H9 (cell line): ENCODE data around the gene CDK16. TPM values are rescaled to one million over a fixed set of nuclear protein-coding genes. Genes with fewer than 3 reads are reported as not detected.

Source experiments
- DNase-seq: peaks from one replicate; pipeline ENCODE4 v3.0.0-alpha.2; 2017
- H2AFZ ChIP-seq: one replicate; pipeline ENCODE4 v1.6.1; 2013; ENCODE audit warnings: mild to moderate bottlenecking, low read length, control low read depth, moderate library complexity
- H2AK5ac ChIP-seq: 2 replicates; pipeline ENCODE4 v1.6.1; 2013; ENCODE audit warnings: low read length, control low read depth, mixed read lengths; ENCODE audit not compliant: insufficient read length
- H2BK120ac ChIP-seq: one replicate; pipeline ENCODE4 v1.6.1; 2013; ENCODE audit warnings: low read depth, mild to moderate bottlenecking, low read length, control low read depth, inconsistent platforms; ENCODE audit not compliant: poor library complexity, severe bottlenecking
- H2BK12ac ChIP-seq: 2 replicates; pipeline ENCODE4 v1.6.1; 2013; ENCODE audit warnings: low read length, control low read depth, mixed read lengths, low read depth; ENCODE audit not compliant: insufficient read length
- H2BK15ac ChIP-seq: 2 replicates; pipeline ENCODE4 v1.6.1; 2013; ENCODE audit warnings: low read depth, low read length, control low read depth
- H2BK20ac ChIP-seq: one replicate; pipeline ENCODE4 v1.6.1; 2013; ENCODE audit warnings: low read depth, mild to moderate bottlenecking, low read length, control low read depth, inconsistent platforms; ENCODE audit not compliant: poor library complexity, severe bottlenecking
- H2BK5ac ChIP-seq: 2 replicates; pipeline ENCODE4 v1.6.1; 2013; ENCODE audit warnings: low read length, control low read depth, mixed read lengths; ENCODE audit not compliant: insufficient read length
- H3K14ac ChIP-seq: 2 replicates; pipeline ENCODE4 v1.6.1; 2013; ENCODE audit warnings: low read length, control low read depth; ENCODE audit not compliant: insufficient read depth
- H3K18ac ChIP-seq: 2 replicates; pipeline ENCODE4 v1.6.1; 2013; ENCODE audit warnings: low read depth, mild to moderate bottlenecking, mixed read lengths, low read length, control low read depth; ENCODE audit not compliant: insufficient read length
- H3K23ac ChIP-seq: 2 replicates; pipeline ENCODE4 v1.6.1; 2013; ENCODE audit warnings: low read length, control low read depth, mixed read lengths, low read depth; ENCODE audit not compliant: insufficient read length
- H3K23me2 ChIP-seq: 2 replicates; pipeline ENCODE4 v1.6.1; 2013; ENCODE audit warnings: low read depth, mild to moderate bottlenecking, mixed read lengths, low read length, control low read depth; ENCODE audit not compliant: insufficient read length, poor library complexity, severe bottlenecking
- H3K27ac ChIP-seq: 2 replicates; pipeline ENCODE4 v1.5.1; 2013; ENCODE audit warnings: low read length, control low read depth, mixed read lengths, low read depth; ENCODE audit not compliant: insufficient read length
- H3K27me3 ChIP-seq: 2 replicates; pipeline ENCODE4 v1.6.1; 2013; ENCODE audit warnings: low read length, control low read depth, inconsistent platforms; ENCODE audit not compliant: insufficient read depth
- H3K4ac ChIP-seq: 2 replicates; pipeline ENCODE4 v1.6.1; 2013; ENCODE audit warnings: low read depth, mild to moderate bottlenecking, control low read depth, inconsistent platforms, low read length, moderate library complexity
- H3K4me1 ChIP-seq: 2 replicates; pipeline ENCODE4 v1.6.1; 2013; ENCODE audit warnings: low read length, control low read depth, inconsistent platforms; ENCODE audit not compliant: insufficient read depth
- H3K4me2 ChIP-seq: 2 replicates; pipeline ENCODE4 v1.6.1; 2013; ENCODE audit warnings: low read length, control low read depth, mixed read lengths; ENCODE audit not compliant: insufficient read length, insufficient read depth
- H3K56ac ChIP-seq: 2 replicates; pipeline ENCODE4 v1.6.1; 2013; ENCODE audit warnings: low read depth, mild to moderate bottlenecking, mixed read lengths, low read length, control low read depth; ENCODE audit not compliant: insufficient read length
- H3K79me1 ChIP-seq: 2 replicates; pipeline ENCODE4 v1.6.1; 2013; ENCODE audit warnings: low read depth, mild to moderate bottlenecking, moderate library complexity, low read length, control low read depth, inconsistent platforms; ENCODE audit not compliant: insufficient read depth, poor library complexity, severe bottlenecking
- H3K79me2 ChIP-seq: 2 replicates; pipeline ENCODE4 v1.6.1; 2013; ENCODE audit warnings: low read length, control low read depth, inconsistent platforms; ENCODE audit not compliant: insufficient read depth
- H3K9ac ChIP-seq: 2 replicates; pipeline ENCODE4 v1.6.1; 2013; ENCODE audit warnings: low read length, control low read depth, mixed read lengths; ENCODE audit not compliant: insufficient read length; ENCODE audit errors: extremely low read depth
- H3K9me3 ChIP-seq: one replicate; pipeline ENCODE4 v1.6.1; 2013; ENCODE audit warnings: low read depth, low read length, inconsistent platforms; ENCODE audit not compliant: control insufficient read depth
- H3T11ph ChIP-seq: one replicate; pipeline ENCODE4 v1.6.1; 2013; ENCODE audit warnings: mild to moderate bottlenecking, low read length, control low read depth, inconsistent platforms
- H4K20me1 ChIP-seq: one replicate; pipeline ENCODE4 v1.6.1; 2013; ENCODE audit not compliant: control insufficient read depth, insufficient read length, insufficient read depth
- H4K5ac ChIP-seq: 2 replicates; pipeline ENCODE4 v1.6.1; 2013; ENCODE audit warnings: low read depth, mild to moderate bottlenecking, mixed read lengths, low read length, control low read depth; ENCODE audit not compliant: insufficient read length
- H4K8ac ChIP-seq: replicated peaks from 2 replicates; pipeline ENCODE4 v1.6.1; 2013; ENCODE audit warnings: low read length, control low read depth, mixed read lengths, low read depth; ENCODE audit not compliant: insufficient read length
- H4K91ac ChIP-seq: 2 replicates; pipeline ENCODE4 v1.6.1; 2013; ENCODE audit warnings: low read depth, mild to moderate bottlenecking, moderate library complexity, mixed read lengths, low read length, control low read depth; ENCODE audit not compliant: insufficient read length
- H3K27ac Mint-ChIP-seq, 3 experiments: 2 replicates in 2 of 3; 3 replicates in 1 of 3; pipeline ENCODE4 v1.8.0; 2020 to 2021; ENCODE audit warnings: mixed read lengths in 3 of 3, mild to moderate bottlenecking in 1 of 3, moderate library complexity in 1 of 3
- H3K27me3 Mint-ChIP-seq: 2 replicates; pipeline ENCODE4 v1.8.0; 2021; ENCODE audit warnings: low read depth, mild to moderate bottlenecking, moderate library complexity, mixed read lengths
- H3K36me3 Mint-ChIP-seq, 3 experiments: 2 replicates in 2 of 3; 3 replicates in 1 of 3; pipeline ENCODE4 v1.8.0; 2020 to 2021; ENCODE audit warnings: low read depth in 3 of 3, mixed read lengths in 3 of 3; ENCODE audit not compliant: insufficient read depth in 1 of 3
- H3K4me1 Mint-ChIP-seq, 2 experiments: 2 replicates each; pipeline ENCODE4 v1.8.0; 2020; ENCODE audit warnings: mixed read lengths in 2 of 2
- H3K4me3 Mint-ChIP-seq, 2 experiments: 2 replicates in 1 of 2; 3 replicates in 1 of 2; pipeline ENCODE4 v1.8.0; 2020 to 2021; ENCODE audit warnings: mild to moderate bottlenecking in 2 of 2, mixed read lengths in 2 of 2, moderate library complexity in 1 of 2
- H3K9me3 Mint-ChIP-seq, 2 experiments: 2 replicates in 1 of 2; 3 replicates in 1 of 2; pipeline ENCODE4 v1.8.0; 2020; ENCODE audit warnings: mild to moderate bottlenecking in 2 of 2, mixed read lengths in 2 of 2, moderate library complexity in 1 of 2
- WGBS: extraction: QIAGEN DNeasy Blood & Tissue Kit; methylation state at CpG from one replicate; pipeline ENCODE4 v1.1.7; 2013; ENCODE audit warnings: missing lambda C conversion rate, low lambda C conversion rate, mixed read lengths; ENCODE audit not compliant: insufficient read length; ENCODE audit errors: extremely low coverage; 5-methylcytosine and 5-hydroxymethylcytosine counted together
- total RNA-seq: library from RNA; stranded (reverse); gene quantifications from 2 replicates; pipeline ENCODE4 v1.2.1, GENCODE V29; 2021
- TF ChIP-seq, protein P1 (sequence below): fragments of 200-600 bp; sonication (generic); conservative IDR thresholded peaks from 3 replicates; pipeline ENCODE4 v1.8.0; 2021; ENCODE audit warnings: antibody characterized with exemption, mild to moderate bottlenecking

CDK16 gene
- total RNA-seq, 1 experiment from 2014 or later, result 226 TPM

GRCh38 chrX:47209508-47210238 is 8.8 kb upstream of the CDK16 start:
- Histone ChIP-seq H4K91ac (no peak overlapping the region), H3K23ac (no peak overlapping the region), H3K9ac (no peak overlapping the region), H2BK5ac (no peak overlapping the region), H2BK15ac (no peak overlapping the region), H3K79me1 (no peaks in the 10 kb centered on the region), H3K23me2 (no peaks in the 10 kb centered on the region), H3K4ac (no peak overlapping the region), H3K4me1 (no peaks in the 10 kb centered on the region), H2AK5ac (no peak overlapping the region), H2BK20ac (no peak overlapping the region), H3K79me2 (no peaks in the 10 kb centered on the region), H4K20me1 (no peaks in the 10 kb centered on the region), H2BK120ac (no peak overlapping the region), H4K8ac (no peak overlapping the region), H4K5ac (no peak overlapping the region), H2AFZ (no peak overlapping the region), H3K9me3 (no peaks in the 10 kb centered on the region), H3K14ac (no peak overlapping the region), H3K4me2 (no peak overlapping the region), H3K27ac (no peak overlapping the region), H3T11ph (no peak overlapping the region), H2BK12ac (no peak overlapping the region), H3K18ac (no peak overlapping the region), H3K27me3 (no peaks in the 10 kb centered on the region), H3K56ac (no peak overlapping the region)
- Mint-ChIP-seq H3K4me1 (no peaks in the 10 kb centered on the region; a peak in 1 of 4 replicates), H3K9me3 (no peaks in the 10 kb centered on the region; a peak in 1 of 5 replicates), H3K27me3 (no peaks in the 10 kb centered on the region), H3K27ac (peak overlapping the region in 1 of 3 experiments; percentile 53; a peak in 2 of 7 replicates), H3K36me3 (peaks cover 83 to 100% (median 100%) of the 10 kb centered on the region in 3 experiments), H3K4me3 (no peak overlapping the region)
- TF ChIP-seq, protein P1, sequence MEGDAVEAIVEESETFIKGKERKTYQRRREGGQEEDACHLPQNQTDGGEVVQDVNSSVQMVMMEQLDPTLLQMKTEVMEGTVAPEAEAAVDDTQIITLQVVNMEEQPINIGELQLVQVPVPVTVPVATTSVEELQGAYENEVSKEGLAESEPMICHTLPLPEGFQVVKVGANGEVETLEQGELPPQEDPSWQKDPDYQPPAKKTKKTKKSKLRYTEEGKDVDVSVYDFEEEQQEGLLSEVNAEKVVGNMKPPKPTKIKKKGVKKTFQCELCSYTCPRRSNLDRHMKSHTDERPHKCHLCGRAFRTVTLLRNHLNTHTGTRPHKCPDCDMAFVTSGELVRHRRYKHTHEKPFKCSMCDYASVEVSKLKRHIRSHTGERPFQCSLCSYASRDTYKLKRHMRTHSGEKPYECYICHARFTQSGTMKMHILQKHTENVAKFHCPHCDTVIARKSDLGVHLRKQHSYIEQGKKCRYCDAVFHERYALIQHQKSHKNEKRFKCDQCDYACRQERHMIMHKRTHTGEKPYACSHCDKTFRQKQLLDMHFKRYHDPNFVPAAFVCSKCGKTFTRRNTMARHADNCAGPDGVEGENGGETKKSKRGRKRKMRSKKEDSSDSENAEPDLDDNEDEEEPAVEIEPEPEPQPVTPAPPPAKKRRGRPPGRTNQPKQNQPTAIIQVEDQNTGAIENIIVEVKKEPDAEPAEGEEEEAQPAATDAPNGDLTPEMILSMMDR, result no peak
- DNase-seq, result no peak
- no CpG with 5 or more reads among the region's 16 CpGs for WGBS
